HFF-Myc (cell line): Measurements from ENCODE around the gene SCUBE1.

Experiments used
- DNase-seq: peaks from one replicate; pipeline ENCODE4 v3.0.0-alpha.2; 2011; ENCODE audit warnings: low read depth; ENCODE audit errors: extremely low read depth
- H3K4me3 ChIP-seq: replicated peaks from 2 replicates; pipeline ENCODE4 v1.5.1; 2011; ENCODE audit warnings: low read depth, mild to moderate bottlenecking, control low read depth, low read length
- TF ChIP-seq, protein P1 (sequence below): IDR thresholded peaks from 2 replicates; pipeline ENCODE4 v1.5.1; 2012; ENCODE audit warnings: mild to moderate bottlenecking, low read depth, low read length, control low read depth; ENCODE audit errors: missing control alignments

SCUBE1 gene

DNA sequence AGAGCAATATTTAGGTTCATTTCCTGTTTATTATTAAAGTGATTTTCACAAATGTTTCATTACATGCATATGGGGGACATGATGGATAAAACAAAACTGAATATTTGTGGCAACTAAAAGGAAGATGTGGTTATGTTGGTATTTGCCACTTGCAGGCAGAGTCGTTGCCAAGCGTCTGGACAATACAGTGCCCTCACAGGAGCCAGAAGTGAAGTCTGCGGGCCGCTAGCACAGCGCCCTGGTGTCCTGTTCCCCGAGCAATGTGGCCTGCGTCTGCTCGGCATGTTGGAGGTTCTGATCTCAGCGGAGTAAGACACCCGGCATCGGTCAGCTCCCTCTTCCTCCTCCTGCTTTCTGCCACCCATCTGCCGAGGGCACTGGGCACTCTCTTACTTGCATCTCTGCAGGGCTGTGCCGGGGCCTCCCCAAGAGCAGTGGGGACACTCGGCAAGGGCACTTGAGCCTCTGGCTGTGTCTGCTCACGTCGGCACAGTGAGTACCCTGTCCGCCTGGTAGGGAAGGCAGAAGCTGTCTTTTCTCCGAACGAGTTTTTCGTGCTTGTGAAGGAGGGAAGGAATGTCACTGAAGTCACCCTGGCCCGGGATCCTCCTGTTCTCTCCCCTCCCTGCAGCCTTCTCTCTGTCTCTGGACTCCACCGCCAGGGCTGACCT lies 145.8 kb downstream of the SCUBE1 start:
- TF ChIP-seq, protein P1, sequence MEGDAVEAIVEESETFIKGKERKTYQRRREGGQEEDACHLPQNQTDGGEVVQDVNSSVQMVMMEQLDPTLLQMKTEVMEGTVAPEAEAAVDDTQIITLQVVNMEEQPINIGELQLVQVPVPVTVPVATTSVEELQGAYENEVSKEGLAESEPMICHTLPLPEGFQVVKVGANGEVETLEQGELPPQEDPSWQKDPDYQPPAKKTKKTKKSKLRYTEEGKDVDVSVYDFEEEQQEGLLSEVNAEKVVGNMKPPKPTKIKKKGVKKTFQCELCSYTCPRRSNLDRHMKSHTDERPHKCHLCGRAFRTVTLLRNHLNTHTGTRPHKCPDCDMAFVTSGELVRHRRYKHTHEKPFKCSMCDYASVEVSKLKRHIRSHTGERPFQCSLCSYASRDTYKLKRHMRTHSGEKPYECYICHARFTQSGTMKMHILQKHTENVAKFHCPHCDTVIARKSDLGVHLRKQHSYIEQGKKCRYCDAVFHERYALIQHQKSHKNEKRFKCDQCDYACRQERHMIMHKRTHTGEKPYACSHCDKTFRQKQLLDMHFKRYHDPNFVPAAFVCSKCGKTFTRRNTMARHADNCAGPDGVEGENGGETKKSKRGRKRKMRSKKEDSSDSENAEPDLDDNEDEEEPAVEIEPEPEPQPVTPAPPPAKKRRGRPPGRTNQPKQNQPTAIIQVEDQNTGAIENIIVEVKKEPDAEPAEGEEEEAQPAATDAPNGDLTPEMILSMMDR: no peak
- no peak for DNase-seq
- H3K4me3 ChIP-seq: no peak overlapping the region

DNA sequence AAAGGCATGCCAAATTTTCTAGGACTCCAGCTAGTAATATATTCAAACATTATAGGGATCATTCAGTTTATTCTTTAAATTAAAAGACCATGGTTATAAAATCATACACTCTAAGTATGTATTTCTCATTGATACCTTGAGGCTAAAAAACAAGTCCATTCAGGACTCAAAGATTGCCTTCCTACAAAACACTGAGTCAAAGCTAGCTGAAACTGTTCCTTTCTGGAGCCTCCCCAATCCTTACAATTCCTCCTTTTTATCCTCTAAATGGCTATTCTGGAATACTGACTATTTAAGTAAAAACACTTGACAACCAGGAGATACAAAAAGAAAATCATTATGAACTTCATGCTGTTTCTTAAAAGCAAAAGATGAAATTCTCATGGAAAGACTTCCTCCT lies 151.3 kb downstream of the SCUBE1 start:
- TF ChIP-seq, protein P1: no peak

DNA sequence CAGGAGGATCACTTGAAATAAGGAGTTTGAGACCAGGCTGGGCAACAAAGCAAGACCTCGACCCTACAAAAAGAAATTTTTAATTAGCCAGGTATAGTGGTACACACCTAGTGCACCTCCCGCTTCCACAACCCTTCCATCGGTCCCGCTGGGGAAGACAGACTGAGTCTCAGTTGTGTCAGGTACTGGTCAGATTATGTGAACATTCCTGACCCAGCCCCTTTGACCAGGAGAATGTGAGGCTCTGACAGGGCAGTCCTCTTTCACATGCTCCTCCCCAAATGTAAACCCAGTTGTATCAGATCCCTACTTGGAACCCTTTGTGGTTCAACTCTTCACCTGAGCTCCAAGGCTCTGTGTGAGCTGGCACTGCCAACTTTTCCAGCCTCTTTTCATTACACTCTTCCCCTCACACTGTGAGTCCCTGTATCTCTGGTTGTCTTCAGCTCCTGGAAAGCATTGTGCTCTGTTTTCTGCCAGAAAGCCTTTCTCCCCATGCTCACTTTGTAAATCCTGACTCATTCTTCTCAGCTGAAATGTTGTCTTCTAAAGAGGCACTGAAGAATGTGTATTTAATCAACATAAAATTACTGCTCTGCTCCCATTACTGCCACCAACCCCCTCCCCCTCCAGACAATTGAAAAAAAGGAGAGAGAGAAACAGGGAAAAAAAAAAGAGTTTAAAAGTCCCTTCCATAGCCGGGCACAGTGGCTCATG lies 154.2 kb downstream of the SCUBE1 start:
- no peak overlapping the region for H3K4me3 ChIP-seq
- no peak for DNase-seq
- TF ChIP-seq, protein P1: no peak

More for the DNA sequence above, 151.3 kb downstream of the SCUBE1 start:
- H3K4me3 ChIP-seq: no peak overlapping the region
- no peak for DNase-seq

DNA sequence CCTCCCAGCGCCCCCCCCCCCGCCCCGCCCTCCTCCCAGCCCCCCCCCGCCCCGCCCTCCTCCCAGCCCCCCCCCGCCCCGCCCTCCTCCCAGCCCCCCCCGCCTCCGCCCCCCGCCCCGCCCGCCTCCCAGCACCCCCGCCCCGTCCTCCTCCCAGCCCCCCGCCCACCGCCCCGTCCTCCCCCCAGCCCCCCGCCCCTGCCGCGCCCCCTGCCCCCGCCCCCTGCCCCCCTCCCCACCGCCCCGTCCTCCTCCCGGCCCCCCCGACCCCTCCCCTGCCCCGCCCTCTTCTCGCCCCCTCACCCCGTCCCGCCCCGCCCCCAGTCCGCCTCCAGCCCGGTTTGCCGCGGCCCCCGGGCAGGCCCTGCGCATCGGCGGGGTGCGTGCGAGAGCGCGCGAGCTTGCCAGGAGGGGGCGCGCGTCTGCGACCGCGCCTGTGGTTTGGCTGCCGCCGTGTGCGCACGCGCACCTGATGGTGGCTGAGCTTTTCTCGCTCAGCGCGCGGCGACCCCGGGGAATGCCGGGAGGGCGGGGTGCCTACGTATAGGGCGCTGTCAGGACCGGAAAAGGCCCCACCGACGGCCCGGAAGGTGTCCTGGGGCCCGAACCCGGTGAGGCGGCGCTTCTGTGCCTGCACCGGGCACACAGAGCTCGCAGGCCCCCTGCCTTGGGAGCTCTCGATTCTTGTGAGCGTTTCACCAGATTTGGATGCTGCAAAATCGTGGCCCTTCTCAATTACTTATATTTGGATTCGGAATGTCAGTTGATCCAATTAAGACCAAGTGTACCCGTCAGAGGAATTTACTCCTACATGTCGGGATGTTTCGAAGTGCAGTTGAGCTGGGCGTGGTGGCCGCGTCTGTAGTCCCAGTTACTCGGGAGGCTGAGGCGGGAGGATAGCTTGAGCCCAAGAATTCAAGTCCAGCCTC lies 155.7 kb downstream of the SCUBE1 start:
- peak overlapping the region; percentile 47 for H3K4me3 ChIP-seq
- peak; percentile 74 for DNase-seq
- TF ChIP-seq, protein P1: peak; percentile 42

GRCh38 chr22:43186272-43187170 lies 156.7 kb downstream of the SCUBE1 start, which contains the start of gene TTLL12:
Gene TTLL12, minus strand, starts transcription at chr22:43187134. Its CDS starts 65 bp downstream, at chr22:43187069.
- peak within 1 kb of the TSS; percentile 97 for H3K4me3 ChIP-seq
- DNase-seq: no peak
- TF ChIP-seq, protein P1: no peak

- H3K4me3 ChIP-seq: peak overlapping the region; percentile 97
- no peak for DNase-seq
- TF ChIP-seq, protein P1: no peak
Measured at GRCh38 chr22:43185860-43186261, 157.3 kb downstream of the SCUBE1 start.
